ENCODE results near the gene BIRC5.

- TF ChIP-seq CTCF (conservative IDR thresholded peaks at IDR 0.05) (no peak), ZFX (IDR thresholded peaks at IDR 0.05) (no peak)
Measured at GRCh38 chr17:78232859-78233173, 18.8 kb downstream of the BIRC5 start.
